ENCODE results near the gene HSH2D.
A peak's percentile ranks its signal among the peaks of the same experiment; 100 is the strongest.

Gene HSH2D

GRCh38 chr19:16119075-16119857 lies 24.2 kb upstream of the HSH2D start:
- peak; percentile 23 to 33 (median 27) for DNase-seq (ENCODE audit: low read depth in 2 of 3, low spot score in 1 of 3)

- no peak for DNase-seq (ENCODE audit: low read depth in 2 of 3, low spot score in 1 of 3)
These were observed 22.3 kb upstream of the HSH2D start for GRCh38 chr19:16121141-16121540.

GRCh38 chr19:16121967-16122366 lies 21.5 kb upstream of the HSH2D start:
- no peak for DNase-seq (ENCODE audit: low read depth in 2 of 3, low spot score in 1 of 3)

- no peak for DNase-seq (ENCODE audit: low read depth in 2 of 3, low spot score in 1 of 3)
These were observed 18.5 kb upstream of the HSH2D start for GRCh38 chr19:16124953-16125352.

- no peak for DNase-seq (ENCODE audit: low read depth in 2 of 3, low spot score in 1 of 3)
These were observed 17.6 kb upstream of the HSH2D start for GRCh38 chr19:16125737-16126495.

- no peak for DNase-seq (ENCODE audit: low read depth in 2 of 3, low spot score in 1 of 3)
These were observed 16.4 kb upstream of the HSH2D start for GRCh38 chr19:16127080-16127479.

GRCh38 chr19:16127776-16128371 lies 15.6 kb upstream of the HSH2D start:
- DNase-seq (ENCODE audit: low read depth in 2 of 3, low spot score in 1 of 3) = no peak

GRCh38 chr19:16131648-16132047 lies 11.8 kb upstream of the HSH2D start:
- DNase-seq (ENCODE audit: low read depth in 2 of 3, low spot score in 1 of 3) = no peak

- no peak for DNase-seq (ENCODE audit: low read depth in 2 of 3, low spot score in 1 of 3)
These were observed 9.7 kb upstream of the HSH2D start for GRCh38 chr19:16133818-16134217.

GRCh38 chr19:16134510-16134909 lies 9.0 kb upstream of the HSH2D start:
- no peak for DNase-seq (ENCODE audit: low read depth in 2 of 3, low spot score in 1 of 3)

- DNase-seq (ENCODE audit: low read depth in 2 of 3, low spot score in 1 of 3) = no peak
These were observed 7.9 kb upstream of the HSH2D start for GRCh38 chr19:16135430-16136127.

- DNase-seq (ENCODE audit: low read depth in 2 of 3, low spot score in 1 of 3) = no peak
These were observed 7.1 kb upstream of the HSH2D start for GRCh38 chr19:16136185-16136999.

GRCh38 chr19:16139752-16140151 lies 3.7 kb upstream of the HSH2D start:
- DNase-seq (ENCODE audit: low read depth in 2 of 3, low spot score in 1 of 3) = no peak

GRCh38 chr19:16141043-16141442 lies 2.4 kb upstream of the HSH2D start:
- no peak for DNase-seq (ENCODE audit: low read depth in 2 of 3, low spot score in 1 of 3)

- DNase-seq (ENCODE audit: low read depth in 2 of 3, low spot score in 1 of 3) = no peak
These were observed 1.4 kb upstream of the HSH2D start for GRCh38 chr19:16142032-16142580.

- DNase-seq (ENCODE audit: low read depth in 2 of 3, low spot score in 1 of 3) = no peak
These were observed 714 bp downstream of the HSH2D start for GRCh38 chr19:16144216-16144581.

- no peak for DNase-seq (ENCODE audit: low read depth in 2 of 3, low spot score in 1 of 3)
These were observed 2.6 kb downstream of the HSH2D start for GRCh38 chr19:16146112-16146511.

GRCh38 chr19:16148443-16149229 lies 5.2 kb downstream of the HSH2D start:
- DNase-seq (ENCODE audit: low read depth in 2 of 3, low spot score in 1 of 3) = no peak

GRCh38 chr19:16153582-16154336 lies 10.3 kb downstream of the HSH2D start:
- peak in 1 of 3 donors; percentile 4 for DNase-seq (ENCODE audit: low read depth in 2 of 3, low spot score in 1 of 3)
